NCI-H82 treated with DMSO at 0.1 percent for 48 hours (cell line): ENCODE measurements around the gene BTG4.

ENCODE experiments used
- DNase-seq: peaks from one replicate; lab custom pipeline; 2025; ENCODE audit not compliant: unreplicated experiment; lab: John Stamatoyannopoulos, UW

BTG4 gene

GRCh38 chr11:111456859-111457730 is 55.1 kb downstream of the BTG4 start:
- no peak for DNase-seq

- DNase-seq, result no peak
Measured at GRCh38 chr11:111456086-111456858, 55.9 kb downstream of the BTG4 start.

GRCh38 chr11:111455291-111456085 is 56.7 kb downstream of the BTG4 start:
- no peak for DNase-seq

DNA sequence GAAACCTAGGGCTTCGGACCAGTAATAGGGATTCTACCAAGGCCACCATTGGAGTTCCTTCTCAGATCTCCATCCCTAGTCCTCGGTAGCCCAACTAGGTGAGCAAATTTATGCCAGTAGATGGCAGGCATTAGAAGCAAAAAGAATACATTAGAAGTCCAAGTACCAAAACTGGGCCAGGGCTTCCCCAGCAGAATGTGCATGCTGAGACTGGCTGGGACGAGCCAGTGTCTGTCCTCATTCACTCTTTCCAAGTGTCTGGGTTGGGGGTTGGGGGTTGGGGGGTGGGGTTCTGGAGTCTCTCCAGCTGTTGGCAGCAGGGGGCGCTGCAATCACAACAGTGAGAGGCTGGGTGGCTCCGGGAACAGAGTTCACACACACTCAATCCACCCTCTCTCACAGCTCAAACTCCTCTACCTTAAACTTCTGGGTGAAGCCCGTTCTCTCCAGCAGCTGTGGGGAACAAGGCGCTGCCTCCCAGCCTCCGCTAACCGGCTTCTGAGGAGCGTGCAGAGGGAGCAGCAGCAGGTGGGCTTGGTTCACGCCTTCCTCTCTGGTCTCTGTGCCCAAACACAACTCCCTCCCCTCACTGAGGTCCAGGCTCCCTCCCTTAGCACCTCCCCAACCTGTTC is 57.5 kb downstream of the BTG4 start:
- peak; percentile 46 for DNase-seq

DNA sequence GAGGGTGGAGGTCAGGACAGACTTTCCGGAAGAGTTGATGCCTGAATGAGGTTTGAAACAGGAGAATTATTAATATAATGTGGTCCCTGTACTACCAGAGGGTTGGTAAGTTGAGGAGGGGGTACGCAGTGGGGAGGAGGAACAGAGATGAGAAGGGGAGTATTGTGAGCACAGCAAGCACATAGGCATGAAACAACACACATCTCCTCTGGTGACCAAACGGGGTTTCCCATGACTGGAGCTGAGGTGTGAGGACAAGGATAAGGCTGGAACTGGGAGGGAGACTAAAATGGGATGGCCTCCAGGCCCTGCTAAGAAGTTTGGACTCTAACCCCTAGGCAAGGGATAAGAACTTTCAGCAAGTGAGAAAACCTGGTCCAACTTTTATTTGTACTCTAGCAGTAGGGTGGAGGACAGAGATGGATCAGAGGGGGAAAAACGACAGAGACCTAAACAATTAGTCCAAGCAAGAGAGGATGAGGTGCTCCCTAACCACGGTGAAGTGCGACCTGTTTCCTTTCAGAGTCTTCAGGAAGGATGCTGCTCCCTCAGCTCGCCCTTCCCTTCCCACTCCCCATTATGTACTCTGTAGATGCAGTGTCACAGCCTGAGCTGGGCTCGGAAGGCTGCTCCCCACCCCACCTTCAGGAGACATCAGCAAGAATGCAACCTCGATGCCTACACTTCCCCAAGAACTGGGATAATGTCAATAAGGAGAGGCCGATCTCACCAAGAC is 59.2 kb downstream of the BTG4 start:
- DNase-seq, result no peak

GRCh38 chr11:111452146-111452545 is 60.0 kb downstream of the BTG4 start:
- no peak for DNase-seq

DNA sequence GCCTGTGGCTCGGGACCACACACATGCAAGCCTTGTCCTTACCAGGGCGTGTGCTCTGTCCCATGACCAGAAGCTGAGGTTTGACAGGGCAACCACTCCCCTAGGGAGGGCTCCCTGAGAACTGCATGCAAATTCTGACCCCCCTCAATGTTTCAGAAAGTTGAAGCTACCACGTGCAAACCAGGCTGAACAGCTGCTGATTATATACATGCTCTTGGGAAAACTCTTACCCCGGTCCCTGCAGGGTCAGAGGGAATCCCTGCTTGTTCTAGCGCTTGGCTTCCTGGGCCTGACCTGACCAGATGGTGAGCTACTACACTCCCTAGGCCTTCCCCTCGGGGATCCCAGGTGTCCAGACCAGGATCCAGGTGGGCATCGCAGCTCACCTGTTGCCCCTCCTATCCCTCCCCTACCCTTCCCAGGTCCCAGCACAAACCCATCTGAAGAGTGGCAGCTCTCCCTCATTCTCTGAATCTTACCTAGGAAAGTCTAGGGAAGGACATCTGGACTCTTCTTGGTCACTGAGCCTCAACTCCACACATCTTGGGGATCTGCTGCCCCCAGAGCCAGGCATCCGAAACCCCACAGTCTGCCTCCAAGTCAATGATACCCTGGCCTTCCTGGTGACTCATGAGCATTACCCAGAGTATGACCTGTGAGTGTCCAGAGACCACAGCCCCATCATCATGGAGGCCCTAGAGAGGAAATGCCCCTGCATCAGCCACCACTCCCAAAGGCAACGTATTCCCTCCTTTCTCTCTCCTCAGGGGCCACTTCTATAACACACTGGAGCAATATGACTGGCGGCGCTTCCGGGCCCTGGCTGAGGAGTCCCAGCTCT is 61.5 kb downstream of the BTG4 start:
- DNase-seq, result no peak

GRCh38 chr11:111449696-111450479 is 62.3 kb downstream of the BTG4 start:
- no peak for DNase-seq

GRCh38 chr11:111448831-111449557 is 63.2 kb downstream of the BTG4 start:
- no peak for DNase-seq

GRCh38 chr11:111448414-111448813 is 63.8 kb downstream of the BTG4 start:
- no peak for DNase-seq

- no peak for DNase-seq
Measured at GRCh38 chr11:111447931-111448330, 64.3 kb downstream of the BTG4 start.

DNA sequence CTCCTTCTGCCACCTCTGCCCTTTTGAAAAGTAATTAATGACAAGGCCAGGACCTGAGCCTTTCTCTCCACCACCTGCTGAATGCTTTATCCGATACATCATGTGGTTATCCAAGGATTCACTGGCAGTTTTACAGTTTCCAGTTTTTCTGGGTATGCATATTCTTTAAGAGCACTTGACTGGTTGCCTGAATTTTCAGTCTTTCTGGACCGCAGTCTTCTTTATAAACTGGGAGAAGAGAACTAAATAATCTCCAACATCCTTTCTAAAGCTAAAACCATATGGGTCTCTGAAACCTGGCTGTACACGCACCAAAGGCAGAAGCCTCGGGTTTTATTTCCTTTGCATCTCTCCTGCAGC is 65.1 kb downstream of the BTG4 start:
- DNase-seq, result no peak

DNA sequence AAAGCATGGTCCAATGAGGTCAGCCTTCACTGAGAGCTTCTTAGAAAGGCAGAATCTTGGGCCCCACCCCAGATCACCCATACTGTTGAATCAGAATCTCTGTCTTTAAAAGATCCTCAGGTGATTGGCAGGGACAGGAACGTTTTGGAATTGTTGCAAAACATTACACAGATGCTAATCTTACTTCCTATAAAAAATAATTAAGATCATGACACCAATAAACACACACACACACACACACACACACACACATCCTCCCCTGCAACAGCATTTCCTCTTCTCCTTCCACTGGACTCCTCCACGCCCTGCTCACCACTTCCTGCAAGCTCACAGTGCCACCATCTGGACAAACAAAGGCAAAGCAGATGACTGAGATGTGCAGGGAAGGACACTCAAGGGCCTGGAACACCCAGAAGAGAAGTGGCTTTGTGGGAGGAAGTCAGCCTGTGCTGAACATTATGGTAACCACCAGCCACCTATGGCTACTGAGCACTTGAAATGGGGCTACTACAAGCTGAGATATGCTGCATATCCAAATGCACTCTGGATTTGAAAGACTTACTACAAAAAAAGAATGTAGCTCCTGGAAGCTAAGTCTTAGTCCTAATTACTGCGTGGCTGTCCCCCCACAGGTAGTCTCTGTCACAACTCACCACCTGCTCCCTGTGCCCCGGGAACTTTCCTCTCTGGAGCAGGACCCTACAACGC is 65.6 kb downstream of the BTG4 start:
- peak; percentile 74 for DNase-seq

DNA sequence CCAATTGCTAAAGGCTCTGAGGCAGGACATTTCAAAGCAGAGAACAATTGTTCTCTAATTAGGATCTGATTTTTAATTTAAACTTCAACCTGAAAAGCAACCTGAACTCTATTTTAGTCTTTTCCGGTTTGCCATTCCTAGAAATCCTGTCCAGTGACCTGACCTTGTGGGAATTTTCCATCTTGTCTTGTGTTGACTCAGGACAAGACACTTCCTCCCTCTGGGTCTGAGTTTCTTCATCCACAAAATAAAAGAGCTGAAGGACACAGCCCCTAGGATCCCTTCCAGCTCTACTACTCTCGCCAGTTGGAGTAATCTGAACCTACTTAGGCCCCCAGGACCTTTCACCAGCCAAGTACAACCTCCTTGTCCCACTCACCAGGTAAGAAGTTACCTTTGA is 66.6 kb downstream of the BTG4 start:
- DNase-seq, result no peak
